ENCODE measurements around the gene CLSTN3. TPM values are rescaled to one million over a fixed set of nuclear protein-coding genes. Genes with fewer than 3 reads are reported as not detected.

Gene CLSTN3
- total and polyA plus RNA-seq, 9 of the 15 experiments (the other 6 are each of a cell fraction or from before 2014, with no cell fraction given) = 0.08 to 23.2 (median 11.0) TPM

GRCh38 chr12:7122811-7123769 lies 7.1 kb upstream of the CLSTN3 start (continued):
- TF ChIP-seq RNF219 (CRISPR knock-in tag; IDR thresholded peaks at IDR 0.05) = no peak
- TF ChIP-seq SMARCC2 (IDR thresholded peaks at IDR 0.05; ENCODE audit: low read depth) = peak; percentile 62; the same call in 1 of the 2 replicates
- no peak for TF ChIP-seq ZNF146 (CRISPR knock-in tag; IDR thresholded peaks at IDR 0.05; ENCODE audit: unreplicated experiment)
- TF ChIP-seq PRDM10 (IDR thresholded peaks at IDR 0.05; ENCODE audit: partially characterized antibody) = peak; percentile 64
- TF ChIP-seq CHD4 (IDR thresholded peaks at IDR 0.05; ENCODE audit: insufficient read depth, insufficient replicate concordance, low read depth, low read length, poor library complexity, severe bottlenecking) = no peak
- TF ChIP-seq PHTF2 (CRISPR knock-in tag; IDR thresholded peaks at IDR 0.05) = no peak
- TF ChIP-seq ZNF395 (CRISPR knock-in tag; IDR thresholded peaks at IDR 0.05) = peak; percentile 46; the same call in 1 of the 2 replicates
- peak; percentile 59; the same call in 1 of the 2 replicates for TF ChIP-seq SP1 (CRISPR knock-in tag; IDR thresholded peaks at IDR 0.05)
- TF ChIP-seq ZNF511 (CRISPR knock-in tag; IDR thresholded peaks at IDR 0.05) = no peak
- TF ChIP-seq ZNF23 (CRISPR knock-in tag; IDR thresholded peaks at IDR 0.05) = no peak
- no peak for TF ChIP-seq ZNF384 (IDR thresholded peaks at IDR 0.05; ENCODE audit: low read depth, low read length)
- TF ChIP-seq RBFOX2 (IDR thresholded peaks at IDR 0.05; ENCODE audit: low read depth, low read length) = no peak
- TF ChIP-seq BRD4 (IDR thresholded peaks at IDR 0.05) = no peak
- TF ChIP-seq ARID1B (IDR thresholded peaks at IDR 0.05) = peak; percentile 93

Data from K562 (cell line).